Activated CD4-positive, alpha-beta T cell treated with anti-CD3 and anti-CD28 coated beads, Interleukin-10, Interleukin-2, amounts not matched to agents 100 ng/mL and 50 ng/mL, durations not matched to agents 16 hours and 8 hours (primary cell): ENCODE data around the gene AXIN2.

Experiments
- DNase-seq: peaks from one replicate; pipeline ENCODE4 v3.0.0-alpha.2; 2020

Gene AXIN2, protein sequence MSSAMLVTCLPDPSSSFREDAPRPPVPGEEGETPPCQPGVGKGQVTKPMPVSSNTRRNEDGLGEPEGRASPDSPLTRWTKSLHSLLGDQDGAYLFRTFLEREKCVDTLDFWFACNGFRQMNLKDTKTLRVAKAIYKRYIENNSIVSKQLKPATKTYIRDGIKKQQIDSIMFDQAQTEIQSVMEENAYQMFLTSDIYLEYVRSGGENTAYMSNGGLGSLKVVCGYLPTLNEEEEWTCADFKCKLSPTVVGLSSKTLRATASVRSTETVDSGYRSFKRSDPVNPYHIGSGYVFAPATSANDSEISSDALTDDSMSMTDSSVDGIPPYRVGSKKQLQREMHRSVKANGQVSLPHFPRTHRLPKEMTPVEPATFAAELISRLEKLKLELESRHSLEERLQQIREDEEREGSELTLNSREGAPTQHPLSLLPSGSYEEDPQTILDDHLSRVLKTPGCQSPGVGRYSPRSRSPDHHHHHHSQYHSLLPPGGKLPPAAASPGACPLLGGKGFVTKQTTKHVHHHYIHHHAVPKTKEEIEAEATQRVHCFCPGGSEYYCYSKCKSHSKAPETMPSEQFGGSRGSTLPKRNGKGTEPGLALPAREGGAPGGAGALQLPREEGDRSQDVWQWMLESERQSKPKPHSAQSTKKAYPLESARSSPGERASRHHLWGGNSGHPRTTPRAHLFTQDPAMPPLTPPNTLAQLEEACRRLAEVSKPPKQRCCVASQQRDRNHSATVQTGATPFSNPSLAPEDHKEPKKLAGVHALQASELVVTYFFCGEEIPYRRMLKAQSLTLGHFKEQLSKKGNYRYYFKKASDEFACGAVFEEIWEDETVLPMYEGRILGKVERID

DNA sequence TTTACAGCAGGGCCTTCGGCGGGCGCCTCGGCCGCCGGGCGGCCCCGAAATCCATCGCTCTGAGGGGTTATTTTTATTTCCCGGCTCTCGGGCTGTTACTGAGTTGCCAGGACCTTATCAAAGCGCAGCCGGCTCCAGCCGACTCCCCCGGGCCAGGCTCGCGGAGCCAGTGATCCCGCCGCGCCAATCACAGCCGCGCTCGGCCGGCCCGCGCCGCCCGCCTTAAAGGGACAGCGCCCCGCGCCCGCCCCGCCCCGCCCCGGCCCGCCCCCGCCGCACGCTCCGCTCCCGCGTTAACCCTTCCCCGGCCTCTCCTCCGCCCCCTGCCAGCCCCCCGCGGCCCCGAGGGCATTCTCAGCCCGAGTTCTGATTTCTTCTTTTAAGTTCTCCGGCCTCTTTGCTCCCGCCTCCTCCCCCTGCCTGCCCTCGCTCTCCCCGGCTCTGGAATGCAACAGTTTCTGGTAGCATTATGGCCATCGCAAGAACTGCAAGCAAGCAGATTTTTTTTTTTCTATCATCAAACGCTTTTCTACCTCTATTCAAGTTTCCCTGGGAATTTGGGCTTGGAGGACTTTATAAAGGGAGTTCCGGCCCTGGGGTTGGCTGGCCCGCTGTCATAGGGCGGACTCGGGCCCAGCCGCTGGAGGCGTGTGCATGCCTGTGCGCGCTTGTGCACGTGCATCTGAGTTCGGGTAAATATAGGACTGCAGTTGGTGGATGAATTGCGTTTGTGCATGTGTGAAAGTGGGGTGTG lies at the start of gene AXIN2:
Gene AXIN2, minus strand, starts transcription at position 197 of the 754 bp plus-strand sequence. CDS start 3,028 bp downstream, outside the sequence.
- DNase-seq: peak; percentile 89

GRCh38 chr17:65609749-65610148 lies 48.3 kb upstream of the AXIN2 start:
- no peak for DNase-seq

- DNase-seq: no peak
Observed at GRCh38 chr17:65609286-65609685, 47.8 kb upstream of the AXIN2 start.

DNA sequence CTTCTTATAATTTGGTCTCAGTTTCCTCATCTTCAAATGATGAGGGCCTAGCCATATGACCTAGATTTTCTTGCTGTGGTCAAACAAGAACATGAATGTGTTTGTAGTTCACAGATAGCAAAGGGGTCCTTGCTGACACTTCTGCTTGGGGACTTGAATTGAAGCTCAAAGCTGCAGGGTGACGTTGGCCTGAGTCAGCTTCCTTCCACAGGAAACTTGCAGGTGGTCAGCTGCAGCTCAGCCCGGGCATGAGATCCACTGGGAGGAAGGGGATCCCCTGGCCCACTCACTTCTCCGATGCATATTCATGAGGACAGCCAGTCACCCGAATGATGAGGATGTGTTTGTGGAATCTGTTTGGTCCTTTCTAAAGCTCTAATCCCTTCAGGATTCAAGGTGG lies 42.6 kb upstream of the AXIN2 start:
- no peak for DNase-seq

DNA sequence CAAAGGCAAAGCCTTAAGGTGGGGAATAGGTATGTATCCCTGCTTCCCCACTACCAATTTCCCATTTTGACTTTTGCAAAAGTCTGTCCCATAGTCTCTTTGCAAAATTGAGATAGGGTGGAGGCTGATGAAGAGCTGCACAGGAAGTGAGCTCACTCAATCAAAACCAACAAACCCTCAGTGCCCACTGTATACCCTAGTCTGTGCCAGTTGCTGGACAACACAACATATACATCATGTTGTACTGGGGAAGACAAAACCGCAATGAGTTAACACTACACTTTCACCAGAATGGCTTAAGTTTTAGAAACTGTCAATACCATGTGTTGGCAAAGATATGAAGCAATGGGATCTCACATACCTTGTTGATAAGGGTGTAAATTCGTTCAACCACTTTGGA lies 40.4 kb upstream of the AXIN2 start:
- no peak for DNase-seq

DNA sequence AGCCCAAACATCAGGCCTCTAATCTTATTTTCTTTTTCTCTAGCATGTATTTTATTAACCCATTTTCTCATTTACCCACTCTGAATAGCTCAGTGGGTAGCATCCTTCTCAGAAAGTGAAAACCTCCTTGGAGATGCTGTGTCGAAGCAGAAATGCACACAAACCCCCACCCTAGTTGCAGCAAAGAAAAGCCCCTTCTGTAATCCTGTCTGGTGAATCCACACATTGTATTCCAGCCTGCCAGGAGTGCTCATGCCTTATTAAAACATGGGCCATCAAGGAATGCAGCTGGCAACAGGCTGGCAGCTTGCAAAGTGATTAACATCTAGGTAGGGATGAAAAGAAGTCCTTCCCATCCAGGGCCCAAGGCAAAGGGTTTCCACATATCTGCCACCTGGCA lies 39.7 kb upstream of the AXIN2 start:
- DNase-seq: no peak

DNA sequence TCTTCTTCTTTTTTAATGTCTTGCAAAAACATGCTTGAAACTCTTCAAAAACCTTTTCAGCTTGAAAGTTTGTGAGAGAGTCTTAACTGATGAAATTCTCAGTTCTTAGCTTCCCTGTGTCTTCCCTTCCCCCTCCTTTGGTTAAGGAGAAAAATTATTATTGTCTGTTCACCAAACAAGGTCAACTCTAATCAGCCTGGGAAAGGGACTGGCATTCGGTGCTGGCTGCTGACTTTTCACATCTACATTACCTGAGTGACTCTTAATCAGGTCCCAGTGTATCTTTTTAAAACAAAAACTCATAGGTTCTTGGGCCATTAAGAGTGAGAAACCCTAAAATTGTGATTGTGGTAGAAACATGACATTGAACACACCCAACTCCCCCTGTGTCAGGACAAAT lies 39.1 kb upstream of the AXIN2 start:
- DNase-seq: no peak

DNA sequence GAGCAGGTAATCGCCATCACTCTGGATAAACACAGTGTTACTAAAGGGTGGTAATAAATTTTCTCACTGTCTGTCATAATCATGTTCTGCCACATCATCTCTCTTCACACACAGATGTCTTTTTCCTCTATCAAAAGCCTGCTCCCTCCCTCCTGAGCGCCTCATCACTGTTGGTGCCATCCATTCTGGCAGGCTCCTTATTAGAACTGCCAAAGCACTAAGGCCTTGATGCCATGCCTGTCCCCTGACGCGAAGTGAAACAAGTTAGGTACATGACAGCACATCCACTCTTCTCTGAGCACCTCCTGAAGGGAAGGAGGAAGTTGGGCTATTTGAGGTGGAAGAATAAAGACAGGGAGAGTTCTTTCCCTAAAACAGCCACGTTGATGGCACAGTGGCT lies 38.2 kb upstream of the AXIN2 start:
- DNase-seq: no peak

- DNase-seq: no peak
Observed at GRCh38 chr17:65598746-65599145, 37.3 kb upstream of the AXIN2 start.

DNA sequence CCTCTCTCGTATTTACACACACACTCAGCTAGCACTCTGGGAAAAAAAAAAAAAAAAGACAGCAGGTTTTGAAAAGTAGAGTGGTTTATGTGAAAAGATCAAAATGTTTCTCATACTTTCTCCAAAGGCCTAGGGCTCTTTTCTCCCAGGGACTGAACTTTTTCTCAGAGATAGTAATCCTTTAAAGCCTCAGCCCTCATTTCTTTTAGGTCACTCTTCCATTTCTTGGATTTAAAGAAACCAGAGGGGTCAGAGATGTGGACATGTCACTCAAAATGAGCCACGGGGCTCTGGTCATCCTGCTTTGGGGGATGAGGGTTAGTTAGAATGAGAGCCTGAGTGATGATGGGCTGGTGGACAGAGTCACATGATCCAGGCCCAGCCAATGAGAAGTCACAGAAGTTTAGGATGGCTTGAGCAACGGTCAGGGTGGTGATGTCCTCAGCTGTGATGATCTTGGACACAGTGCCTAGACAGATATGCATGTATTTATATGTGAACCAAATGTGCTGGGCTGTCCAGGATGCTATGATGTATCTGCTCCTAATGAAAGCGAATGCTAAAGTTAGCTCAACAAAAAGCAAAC lies 33.7 kb upstream of the AXIN2 start:
- no peak for DNase-seq

DNA sequence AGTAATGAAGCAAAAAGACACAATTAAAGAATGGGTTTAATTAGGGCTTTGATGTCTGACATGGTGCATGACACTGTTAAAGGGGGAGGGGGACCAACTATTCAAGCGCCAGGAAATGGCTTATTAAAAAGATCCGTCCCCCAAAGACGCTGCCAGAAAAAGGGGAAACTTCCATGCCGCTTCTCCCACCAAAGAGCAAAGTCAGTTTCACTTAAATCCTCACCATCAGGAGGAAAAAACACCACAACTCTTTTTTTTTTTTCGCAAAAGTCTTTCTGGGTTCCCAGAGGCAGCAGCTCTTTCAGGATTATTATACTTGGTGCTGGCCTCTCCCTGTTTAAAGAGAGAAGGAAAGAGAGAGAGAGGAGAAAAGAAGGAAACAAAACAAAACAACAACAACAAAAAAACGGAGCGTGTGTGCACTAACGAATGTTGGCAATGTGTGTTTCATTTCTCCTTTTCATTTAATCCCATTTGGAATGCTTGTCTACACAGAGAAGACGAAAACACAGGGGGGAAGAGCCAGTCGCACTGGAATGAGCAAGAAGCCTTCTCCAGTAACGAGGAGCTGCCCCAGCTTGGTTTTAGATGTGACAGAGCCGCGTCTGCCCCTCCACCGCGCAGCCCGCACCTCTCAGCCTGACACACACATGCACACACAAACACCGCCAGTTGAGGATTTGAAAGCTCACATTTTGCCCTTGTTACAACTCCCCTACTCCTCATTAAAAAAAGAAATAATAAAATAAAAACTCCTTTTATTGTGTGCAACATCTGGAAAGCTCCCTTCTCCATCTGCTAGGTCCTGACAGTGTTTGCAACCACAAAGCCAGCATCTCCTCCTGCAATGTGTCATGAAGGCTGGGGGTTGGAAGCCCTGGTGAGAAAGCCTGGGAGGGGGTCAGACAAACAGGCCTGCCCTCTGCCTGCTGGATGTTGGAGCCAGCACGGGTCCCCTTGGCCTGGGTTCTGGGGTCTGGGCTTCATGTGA lies 32.7 kb upstream of the AXIN2 start:
- DNase-seq: peak; percentile 30

DNA sequence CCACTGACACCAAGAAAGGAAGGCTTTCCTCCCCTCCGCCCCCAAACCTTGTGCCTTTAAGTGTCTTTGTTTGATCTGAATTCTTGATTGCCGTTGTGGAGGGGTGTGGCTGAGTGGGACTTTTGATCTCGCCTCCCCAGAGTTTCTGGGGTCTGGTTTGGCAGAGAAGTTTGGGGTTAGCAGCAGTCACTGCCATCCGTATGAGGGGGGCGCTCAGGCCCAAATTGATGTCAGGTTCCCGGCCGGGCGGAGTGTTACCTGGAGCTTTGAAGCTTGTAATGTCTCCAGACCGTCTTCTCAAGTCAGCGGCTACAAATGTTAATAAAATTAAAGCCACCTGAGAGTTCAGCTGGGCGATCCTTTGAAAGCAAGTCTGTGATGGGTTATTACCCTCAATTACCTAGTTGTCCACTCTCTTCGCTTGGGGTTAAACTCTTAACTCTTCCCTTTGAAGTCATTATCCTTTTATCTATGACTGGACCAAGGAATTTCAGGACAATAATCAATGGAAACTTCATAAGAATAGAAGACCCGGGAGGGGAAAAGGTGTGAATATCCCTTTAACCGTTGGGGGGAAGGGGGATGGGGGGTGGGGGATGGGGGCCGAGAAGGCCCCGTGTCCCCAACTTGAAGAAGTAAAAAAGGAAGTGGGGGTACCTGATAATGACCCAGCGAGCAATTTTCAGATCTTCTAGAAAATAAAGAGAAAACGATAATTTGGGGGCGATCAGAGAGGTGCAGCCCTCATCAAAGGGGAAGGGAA lies 31.8 kb upstream of the AXIN2 start:
- no peak for DNase-seq

- DNase-seq: no peak
Observed at GRCh38 chr17:65592125-65592965, 30.9 kb upstream of the AXIN2 start.

DNA sequence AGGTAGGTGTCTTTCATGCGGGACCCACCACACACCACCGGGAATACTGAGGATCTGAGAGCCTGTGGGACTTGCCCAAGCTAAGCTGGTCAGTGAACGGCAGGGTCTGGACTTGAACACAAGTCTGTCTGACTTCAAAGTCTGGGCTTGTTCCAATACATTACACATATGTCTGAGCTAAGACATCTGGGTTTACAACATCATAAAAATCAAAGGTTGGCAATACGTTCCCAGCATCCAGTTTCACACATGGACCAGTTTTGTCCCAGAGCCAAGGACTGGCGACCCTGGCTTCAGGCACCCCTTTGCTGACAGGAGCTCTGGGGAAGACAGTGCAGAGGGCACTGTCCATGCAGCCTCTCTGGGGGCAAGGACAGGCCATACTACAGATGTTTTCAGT lies 27.9 kb upstream of the AXIN2 start:
- no peak for DNase-seq

DNA sequence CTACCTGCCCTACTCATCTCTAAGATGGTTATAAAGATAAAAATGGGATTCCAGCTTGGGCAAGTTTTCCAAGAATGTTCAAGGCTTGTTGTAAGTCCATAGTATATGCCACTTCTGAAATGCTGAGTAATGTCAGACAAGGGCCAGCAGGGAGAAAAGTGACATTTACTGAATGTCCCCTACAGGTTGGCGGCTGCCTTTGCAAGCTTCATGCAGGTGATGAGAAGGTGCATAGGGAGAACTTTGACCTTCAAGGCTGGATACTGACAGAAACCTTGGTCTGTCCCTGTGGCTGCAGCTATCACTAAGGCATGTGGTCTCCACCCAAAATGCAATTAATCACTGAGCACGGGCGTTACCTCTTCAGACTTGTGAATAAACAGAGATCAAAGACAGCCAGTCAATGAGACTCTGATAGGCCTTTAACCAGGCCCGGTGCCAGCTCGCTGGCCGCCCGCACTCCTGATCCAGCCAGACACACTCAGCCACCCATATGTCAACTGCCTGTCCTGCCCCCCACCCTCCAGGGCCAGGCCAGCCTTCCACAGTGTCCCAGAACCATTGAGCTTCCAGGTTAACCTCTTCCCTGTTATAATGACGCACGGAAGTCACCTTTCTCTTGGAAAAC lies 26.8 kb upstream of the AXIN2 start:
- no peak for DNase-seq

GRCh38 chr17:65587534-65588180 lies 26.2 kb upstream of the AXIN2 start:
- no peak for DNase-seq

DNA sequence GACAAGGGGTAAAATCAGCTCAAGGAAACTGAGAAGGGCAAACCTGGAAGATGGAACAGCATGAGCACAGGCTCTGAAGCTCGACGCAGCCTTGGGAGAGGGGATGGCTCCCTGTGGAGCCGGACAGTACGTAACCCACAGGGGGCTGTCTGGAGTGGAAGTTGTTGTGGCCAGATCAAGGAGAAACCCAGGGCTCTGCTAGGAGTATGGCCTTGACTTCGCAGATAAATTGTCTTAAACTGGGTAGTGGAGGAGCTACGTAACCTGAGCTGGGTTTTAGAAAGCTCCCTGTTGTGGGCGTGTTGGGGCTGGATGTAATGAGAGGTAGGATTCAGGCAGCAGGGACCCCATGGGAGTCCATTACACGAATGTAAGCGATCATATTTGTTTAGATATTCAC lies 25.5 kb upstream of the AXIN2 start:
- no peak for DNase-seq

GRCh38 chr17:65584604-65585521 lies 23.4 kb upstream of the AXIN2 start:
- peak; percentile 45 for DNase-seq
